Brain microvascular endothelial cell (primary cell): ENCODE results near the gene FAM131C.
"Not testable (repeated sequence)": the region's sequence is repeated elsewhere in the genome, so short reads cannot be mapped to it uniquely, and the experiment has no call there.

Experiments used
- DNase-seq: peaks from one replicate; pipeline ENCODE4 v3.0.0-alpha.2; 2020
- H3K27ac ChIP-seq: fragments of 250-450 bp; sonication (Bioruptor Pico); 2 replicates; pipeline ENCODE4 v1.5.1; 2020; ENCODE audit warnings: mild to moderate bottlenecking, moderate library complexity
- H3K27me3 ChIP-seq: fragments of 250-450 bp; sonication (Bioruptor Pico); replicated peaks from 2 replicates; pipeline ENCODE4 v1.5.1; 2020; ENCODE audit warnings: mild to moderate bottlenecking
- H3K36me3 ChIP-seq: fragments of 250-450 bp; sonication (Bioruptor Pico); replicated peaks from 2 replicates; pipeline ENCODE4 v1.5.1; 2020; ENCODE audit warnings: mild to moderate bottlenecking
- H3K4me3 ChIP-seq: 2 replicates; pipeline ENCODE4 v1.5.1; 2011; ENCODE audit warnings: low read depth, mild to moderate bottlenecking, control low read depth, low read length, moderate library complexity
- in situ Hi-C: cut with HindIII; loops from 2 replicates; pipeline ENCODE4 v1.10.0; 2017; ENCODE audit warnings: low sequenced_read_pairs, low pct_ligation_motif_present
- TF ChIP-seq, protein P1 (sequence below): IDR thresholded peaks from 2 replicates; pipeline ENCODE4 v1.5.1; 2011; ENCODE audit warnings: low read depth, mild to moderate bottlenecking, moderate library complexity, low read length, control low read depth, inconsistent platforms; ENCODE audit errors: missing control alignments

FAM131C gene

GRCh38 chr1:16032388-16033102 is 40.9 kb downstream of the FAM131C start:
- Histone ChIP-seq H3K36me3 (no peaks in the 10 kb centered on the region), H3K27ac (no peak overlapping the region), H3K4me3 (no peak overlapping the region), H3K27me3 (no peaks in the 10 kb centered on the region)
- peak; percentile 79 for DNase-seq
- TF ChIP-seq, protein P1, sequence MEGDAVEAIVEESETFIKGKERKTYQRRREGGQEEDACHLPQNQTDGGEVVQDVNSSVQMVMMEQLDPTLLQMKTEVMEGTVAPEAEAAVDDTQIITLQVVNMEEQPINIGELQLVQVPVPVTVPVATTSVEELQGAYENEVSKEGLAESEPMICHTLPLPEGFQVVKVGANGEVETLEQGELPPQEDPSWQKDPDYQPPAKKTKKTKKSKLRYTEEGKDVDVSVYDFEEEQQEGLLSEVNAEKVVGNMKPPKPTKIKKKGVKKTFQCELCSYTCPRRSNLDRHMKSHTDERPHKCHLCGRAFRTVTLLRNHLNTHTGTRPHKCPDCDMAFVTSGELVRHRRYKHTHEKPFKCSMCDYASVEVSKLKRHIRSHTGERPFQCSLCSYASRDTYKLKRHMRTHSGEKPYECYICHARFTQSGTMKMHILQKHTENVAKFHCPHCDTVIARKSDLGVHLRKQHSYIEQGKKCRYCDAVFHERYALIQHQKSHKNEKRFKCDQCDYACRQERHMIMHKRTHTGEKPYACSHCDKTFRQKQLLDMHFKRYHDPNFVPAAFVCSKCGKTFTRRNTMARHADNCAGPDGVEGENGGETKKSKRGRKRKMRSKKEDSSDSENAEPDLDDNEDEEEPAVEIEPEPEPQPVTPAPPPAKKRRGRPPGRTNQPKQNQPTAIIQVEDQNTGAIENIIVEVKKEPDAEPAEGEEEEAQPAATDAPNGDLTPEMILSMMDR: peak; percentile 98
- in situ Hi-C loops: no loop called here

GRCh38 chr1:16031551-16031950 is 41.9 kb downstream of the FAM131C start:
- TF ChIP-seq, protein P1: no peak
- Histone ChIP-seq H3K36me3 (no peaks in the 10 kb centered on the region), H3K4me3 (no peak overlapping the region), H3K27me3 (peaks cover 3% of the 10 kb centered on the region), H3K27ac (no peak overlapping the region)
- no peak for DNase-seq
- in situ Hi-C loops: no loop called here

DNA sequence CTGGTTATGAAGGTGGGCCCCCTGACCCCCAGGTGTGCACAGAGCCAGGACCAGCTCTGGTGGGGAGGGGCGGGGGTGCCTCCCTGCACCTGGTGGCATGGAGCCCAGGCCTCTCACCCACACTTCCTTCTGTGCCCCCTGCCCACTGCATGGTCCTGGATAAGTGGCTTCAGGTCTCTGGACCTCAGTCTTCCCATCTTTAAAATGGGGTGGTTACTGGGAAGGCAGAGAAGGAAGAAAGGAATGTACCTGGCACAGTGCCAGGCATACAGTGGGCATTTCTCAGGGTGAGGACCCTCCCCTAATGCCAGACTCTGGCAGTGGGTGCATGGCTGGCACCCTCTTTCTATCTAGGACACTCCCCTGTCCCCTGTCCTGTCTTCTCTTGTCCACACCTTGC is 44.2 kb downstream of the FAM131C start:
- no peak for DNase-seq
- in situ Hi-C loops: no loop called here
- Histone ChIP-seq H3K27ac (no peak overlapping the region), H3K27me3 (peaks cover 3% of the 10 kb centered on the region), H3K4me3 (no peak overlapping the region), H3K36me3 (no peaks in the 10 kb centered on the region)
- TF ChIP-seq, protein P1: no peak

GRCh38 chr1:16029003-16029268 is 44.5 kb downstream of the FAM131C start:
- in situ Hi-C loops, DNase-seq, H3K4me3 ChIP-seq, H3K36me3 ChIP-seq, H3K27me3 ChIP-seq, H3K27ac ChIP-seq: not testable (repeated sequence)

- Histone ChIP-seq H3K27me3 (peaks cover 3% of the 10 kb centered on the region), H3K4me3 (no peak overlapping the region), H3K36me3 (no peaks in the 10 kb centered on the region), H3K27ac (no peak overlapping the region)
- DNase-seq: no peak
- in situ Hi-C loops: no loop called here
- TF ChIP-seq, protein P1: no peak
Measured at GRCh38 chr1:16028237-16029002, 45.0 kb downstream of the FAM131C start.

DNA sequence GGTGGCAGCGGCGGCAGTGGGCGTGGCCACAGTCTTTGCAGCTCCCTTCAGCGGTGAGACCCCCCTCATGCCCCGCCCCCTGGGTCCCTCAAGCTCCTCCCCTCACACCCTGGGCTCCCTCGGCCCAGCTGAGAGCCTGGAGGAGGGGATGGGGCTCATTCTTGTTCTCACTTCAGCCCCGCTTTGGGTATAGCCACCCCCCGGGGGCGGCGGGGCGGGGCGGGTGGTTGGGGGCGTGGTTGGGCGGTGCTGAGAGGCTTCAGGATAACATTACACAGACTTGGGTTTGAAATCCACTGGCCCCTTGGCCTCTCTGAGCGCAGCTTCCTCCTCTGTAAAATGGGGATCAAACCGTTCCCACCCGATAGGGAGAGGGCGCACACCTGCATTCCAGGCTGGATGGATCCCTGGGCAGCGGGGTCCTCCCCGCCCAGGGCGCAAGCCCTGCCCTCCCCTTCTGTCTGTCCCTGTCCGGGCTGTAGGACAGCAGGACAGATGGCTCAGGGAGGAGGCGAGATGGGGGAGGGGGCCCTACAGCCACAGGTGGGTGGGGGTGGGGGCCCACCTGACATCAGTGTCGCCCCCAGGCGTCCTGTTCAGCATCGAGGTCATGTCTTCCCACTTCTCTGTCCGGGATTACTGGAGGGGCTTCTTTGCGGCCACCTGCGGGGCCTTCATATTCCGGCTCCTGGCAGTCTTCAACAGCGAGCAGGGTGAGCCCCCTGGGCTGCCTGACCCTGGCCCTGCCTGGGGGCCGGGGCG is 46.5 kb downstream of the FAM131C start:
- no peak for DNase-seq
- TF ChIP-seq, protein P1: no peak
- Histone ChIP-seq H3K4me3 (no peak overlapping the region), H3K36me3 (no peaks in the 10 kb centered on the region), H3K27me3 (peaks cover 3% of the 10 kb centered on the region), H3K27ac (no peak overlapping the region)
- in situ Hi-C loops: no loop called here

DNA sequence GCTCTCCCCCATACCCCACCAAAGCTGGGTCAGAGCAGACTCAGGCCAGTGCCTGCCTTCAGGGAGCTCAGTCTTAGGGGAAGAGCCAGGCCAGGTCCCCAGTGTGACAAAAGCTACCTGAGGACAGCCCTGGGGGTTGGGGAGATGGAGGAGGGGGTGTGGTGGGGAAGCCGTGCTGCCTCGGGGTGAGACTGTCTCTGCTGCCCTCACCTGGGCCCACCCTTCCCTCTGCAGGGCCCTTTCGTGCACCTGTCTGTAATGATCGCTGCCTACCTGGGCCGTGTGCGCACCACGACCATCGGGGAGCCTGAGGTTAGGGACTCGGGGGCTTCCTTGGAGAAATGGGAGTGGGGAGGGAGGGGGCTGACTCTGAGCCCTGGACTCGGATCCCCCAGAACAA is 47.1 kb downstream of the FAM131C start:
- H3K27me3 ChIP-seq, H3K27ac ChIP-seq, H3K36me3 ChIP-seq, DNase-seq, in situ Hi-C loops, H3K4me3 ChIP-seq: not testable (repeated sequence)
